K562 (cell line): ENCODE data around the gene SERGEF. TPM values are rescaled to one million over a fixed set of nuclear protein-coding genes. Genes with fewer than 3 reads are reported as not detected.

ENCODE experiments used
- ATAC-seq: fragments of 200-7000 bp; cut with Tn5 transposase; 3 replicates; pipeline ENCODE4 v1.9.1; 2020; ENCODE audit warnings: moderate library complexity
- BruUV-seq: library from RNA; stranded (reverse); fragments of 400-500 nt; replicated peaks from 2 replicates; lab custom pipeline; 2021; lab: Mats Ljungman, UMichigan
- CTCF ChIA-PET: fragments of 300-600 bp; formaldehyde crosslinking; extraction: SDS; loops from one replicate; lab custom pipeline; 2021; ENCODE audit warnings: low intra/inter-chr PET ratio; lab: Yijun Ruan, JAX
- POLR2A ChIA-PET: fragments of 300-600, 350-650 bp; sonication (Branson Sonifier 250); formaldehyde crosslinking; extraction: SDS; loops from one replicate; lab custom pipeline; 2021; ENCODE audit warnings: antibody characterized with exemption, inconsistent platforms; lab: Yijun Ruan, JAX
- DNase-seq, 4 experiments: peaks; one replicate each; pipeline versions ENCODE4 v3.0.0 to v3.0.0-alpha.2; 2011 to 2018; ENCODE audit warnings: low spot score in 3 of 4, mixed read lengths in 3 of 4; ENCODE audit errors: extremely low read depth in 1 of 4
- FAIRE-seq: peaks from 2 replicates; lab custom pipeline; 2011; peaks lifted over from hg19 to GRCh38; lab: Jason Lieb, UNC
- H2AFZ ChIP-seq: 2 replicates; pipeline ENCODE4 v1.6.0; 2011; ENCODE audit warnings: low read depth, low read length, control low read depth, inconsistent platforms
- H3K27ac ChIP-seq: fragments of 200-600 bp; 3 replicates; pipeline ENCODE4 v1.8.0; 2011; ENCODE audit warnings: low read depth, mild to moderate bottlenecking, control low read depth, inconsistent platforms, low read length, moderate library complexity, mixed read lengths; ENCODE audit errors: extremely low read depth
- H3K27me3 ChIP-seq, 2 experiments: fragments of 300-600 bp in 1 of 2; 2 replicates in 1 of 2; 3 replicates in 1 of 2; pipeline versions ENCODE4 v1.6.0 to v1.8.0; 2011; ENCODE audit warnings: inconsistent platforms in 2 of 2, low read length in 2 of 2, mild to moderate bottlenecking in 1 of 2, mixed read lengths in 1 of 2, moderate library complexity in 1 of 2; ENCODE audit not compliant: control insufficient read depth in 2 of 2, insufficient read depth in 2 of 2
- H3K36me3 ChIP-seq: fragments of 300-600 bp; 3 replicates; pipeline ENCODE4 v1.8.0; 2011; ENCODE audit warnings: mild to moderate bottlenecking, low read length, inconsistent platforms; ENCODE audit not compliant: control insufficient read depth, insufficient read depth
- H3K4me1 ChIP-seq, 2 experiments: fragments of 200-600 bp in 1 of 2; replicated peaks in 1 of 2; 2 replicates in 1 of 2; 3 replicates in 1 of 2; pipeline versions ENCODE4 v1.5.1 to v1.8.0; 2011; ENCODE audit warnings: inconsistent platforms in 2 of 2, low read length in 2 of 2, mild to moderate bottlenecking in 1 of 2, mixed read lengths in 1 of 2, moderate library complexity in 1 of 2; ENCODE audit not compliant: control insufficient read depth in 2 of 2, insufficient read depth in 2 of 2
- H3K4me2 ChIP-seq: 2 replicates; pipeline ENCODE4 v1.6.1; 2011; ENCODE audit warnings: low read length, control low read depth, inconsistent platforms, mixed read lengths; ENCODE audit not compliant: insufficient read depth
- H3K4me3 ChIP-seq: fragments of 200-600 bp; sonication (generic), shearing (Covaris generic); 2 replicates; pipeline ENCODE4 v1.5.1; 2016; ENCODE audit warnings: control low read depth, inconsistent platforms
- H3K79me2 ChIP-seq: fragments of 200-600 bp; 3 replicates; pipeline ENCODE4 v1.8.0; 2011; ENCODE audit warnings: low read length, inconsistent platforms; ENCODE audit not compliant: control insufficient read depth, insufficient read depth
- H3K9ac ChIP-seq, 2 experiments: 2 replicates each; pipeline versions ENCODE4 v1.6.0 to v1.6.1; 2011; ENCODE audit warnings: low read depth in 2 of 2, low read length in 2 of 2, control low read depth in 1 of 2, inconsistent platforms in 1 of 2, mild to moderate bottlenecking in 1 of 2, mixed read lengths in 1 of 2; ENCODE audit not compliant: insufficient read depth in 1 of 2
- H3K9me1 ChIP-seq: one replicate; pipeline ENCODE4 v1.6.0; 2011; ENCODE audit warnings: inconsistent platforms, mild to moderate bottlenecking, low read length, moderate library complexity; ENCODE audit not compliant: control insufficient read depth, insufficient read depth
- H3K9me3 ChIP-seq: replicated peaks from 2 replicates; pipeline ENCODE4 v1.5.1; 2011; ENCODE audit warnings: low read depth, low read length, inconsistent platforms; ENCODE audit not compliant: control insufficient read depth, insufficient read depth
- H4K20me1 ChIP-seq: replicated peaks from 2 replicates; pipeline ENCODE4 v1.6.1; 2011; ENCODE audit warnings: low read length, inconsistent platforms, mixed read lengths; ENCODE audit not compliant: control insufficient read depth, insufficient read depth
- ARHGAP35 ChIP-seq: fragments of 450-650 bp; IDR thresholded peaks from 2 replicates; pipeline ENCODE4 v1.6.1; 2018; ENCODE audit not compliant: partially characterized antibody
- BDP1 ChIP-seq: IDR thresholded peaks from 3 replicates; pipeline ENCODE4 v1.6.1; 2011; ENCODE audit not compliant: insufficient read length, insufficient read depth
- DDX20 ChIP-seq: fragments of 450-650 bp; IDR thresholded peaks from 2 replicates; pipeline ENCODE4 v1.6.1; 2016; ENCODE audit warnings: missing genetic modification characterization, low read depth, mild to moderate bottlenecking, missing compliant biosample characterization, moderate library complexity
- ELF1 ChIP-seq: fragments of 200-800 bp; sonication (Bioruptor generic); IDR thresholded peaks from 2 replicates; pipeline ENCODE4 v1.6.1; 2016; ENCODE audit warnings: missing genetic modification characterization, missing compliant biosample characterization
- MAZ ChIP-seq, 2 experiments: fragments of 450-650 bp in 1 of 2; sonication (generic) in 1 of 2; formaldehyde crosslinking; IDR thresholded peaks in 1 of 2; conservative IDR thresholded peaks in 1 of 2; 2 replicates each; pipeline versions ENCODE4 v1.4.0 to v1.5.0; 2020; ENCODE audit warnings: mild to moderate bottlenecking in 1 of 2, missing genetic modification reagents in 1 of 2
- NR3C1 ChIP-seq: sonication (generic); formaldehyde crosslinking; IDR thresholded peaks from 2 replicates; pipeline ENCODE4 v1.8.1; 2022; ENCODE audit warnings: missing genetic modification reagents
- ZBTB17 ChIP-seq: fragments of 450-650 bp; formaldehyde crosslinking; IDR thresholded peaks from 2 replicates; pipeline ENCODE4 v1.4.0; 2020; ENCODE audit warnings: mild to moderate bottlenecking
- WGBS: fragments of 100-300 bp; shearing (Covaris generic); methylation state at CpG from one replicate; pipeline ENCODE4 v1.1.6; 2016; ENCODE audit warnings: low coverage, mixed read lengths; ENCODE audit not compliant: insufficient coverage; ENCODE audit errors: missing lambda C conversion rate; 5-methylcytosine and 5-hydroxymethylcytosine counted together
- in situ Hi-C: fragments of 300-500 bp; cut with MboI; formaldehyde crosslinking; loops from 4 replicates; pipeline ENCODE4 v1.15.0; 2018; ENCODE audit warnings: inconsistent platforms, mixed read lengths
- intact Hi-C: fragments of 100-400 bp; cut with micrococcal nuclease; formaldehyde crosslinking; loops from 2 replicates; pipeline ENCODE4 v1.14.2; 2022
- polyA plus RNA-seq, 8 experiments: library from polyadenylated mRNA; depleted of rRNA in 4 of 8; stranded (reverse) in 5 of 8; unstranded in 3 of 8; fragments of >200 nt; fragmentation: Nextera tagmentation in 2 of 8; fragmentation: Illumina TruSeq in 1 of 8; extraction: Ambion mirVana in 2 of 8; extraction: Trizol in 1 of 8; gene quantifications; 2 replicates each; pipeline versions ENCODE4 v1.2.1 to v1.2.3, GENCODE V29; 2011 to 2014; ENCODE audit warnings: inconsistent platforms in 1 of 8, missing spikeins in 1 of 8
- total RNA-seq, 7 experiments: library from RNA; depleted of rRNA in 6 of 7; stranded (reverse); fragments of >200 nt in 6 of 7; fragmentation: Illumina TruSeq in 2 of 7; extraction: Trizol in 2 of 7; gene quantifications; 2 replicates each; pipeline versions ENCODE4 v1.2.1 to v1.2.3, GENCODE V29; 2011 to 2021; ENCODE audit warnings: low replicate concordance in 1 of 7

The SERGEF gene
- total and polyA plus RNA-seq, 9 of the 15 experiments (the other 6 are each of a cell fraction or from before 2014, with no cell fraction given): 10.2 to 28.0 (median 19.9) TPM

DNA sequence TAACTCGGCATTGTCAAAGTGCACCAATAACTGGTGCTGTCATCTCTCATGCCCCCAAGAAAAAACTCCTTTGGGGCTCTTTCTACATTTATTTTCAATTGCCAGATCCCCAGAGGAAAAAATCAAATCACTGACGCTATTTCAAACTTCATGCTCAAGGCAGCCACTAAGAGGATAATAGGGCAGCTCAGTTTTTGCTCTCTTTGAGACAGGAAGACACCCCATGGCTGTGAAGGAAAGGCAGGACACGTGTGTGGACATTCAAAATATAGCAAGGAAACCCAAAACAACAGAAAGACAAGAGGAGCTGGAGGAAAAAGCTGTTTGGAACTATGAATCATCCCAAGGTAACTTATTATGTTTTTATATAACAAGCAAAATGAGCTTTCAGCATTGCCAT is 83.7 kb downstream of the SERGEF start:
- H3K27ac ChIP-seq: no peak overlapping the region
- POLR2A ChIA-PET: no interaction called here
- no TSS peak for BruUV-seq
- no peak for ATAC-seq
- CTCF ChIA-PET: no interaction called here
- H3K4me3 ChIP-seq: no peak overlapping the region
- no peaks in the 10 kb centered on the region for H3K9me3 ChIP-seq
- no peak overlapping the region for H3K9ac ChIP-seq
- no peaks in the 10 kb centered on the region for H3K4me1 ChIP-seq
- H3K36me3 ChIP-seq: no peaks in the 10 kb centered on the region
- 61% methylated on average over 3 of the region's 3 CpGs for WGBS
- no peaks in the 10 kb centered on the region for H3K27me3 ChIP-seq
- TF ChIP-seq ARHGAP35 (no peak), MAZ (CRISPR knock-in tag; conservative IDR thresholded peaks at IDR 0.05 in 1 of 2, IDR thresholded peaks at IDR 0.05 in 1 of 2) (no peak), BDP1 (no peak), ZBTB17 (no peak), ELF1 (tag) (no peak), DDX20 (tag) (no peak), NR3C1 (CRISPR knock-in tag) (no peak)
- no peak overlapping the region for H2AFZ ChIP-seq
- no peak for FAIRE-seq
- in situ Hi-C loops (no loop called here), intact Hi-C loops (no loop called here)
- H3K9me1 ChIP-seq: no peaks in the 10 kb centered on the region
- no peaks in the 10 kb centered on the region for H3K79me2 ChIP-seq
- no peak overlapping the region for H3K4me2 ChIP-seq
- no peak for DNase-seq
- no peaks in the 10 kb centered on the region for H4K20me1 ChIP-seq
